Gastrocnemius medialis (tissue), 4 donors: ENCODE results near the gene DDX1. TPM values are rescaled to one million over a fixed set of nuclear protein-coding genes. Genes with fewer than 3 reads are reported as not detected.

Experiments used
- ATAC-seq, 2 donors: fragments of 150-250 bp; one replicate each; pipeline ENCODE4 v1.9.1; 2016
- DNase-seq, 2 donors: peaks; one replicate each; pipeline ENCODE4 v3.0.0-alpha.2; 2019
- H3K27ac ChIP-seq, 4 donors: fragments of 200-600 bp; sonication (generic); 1 replicate in 1 of 4; 2 replicates in 3 of 4; pipeline ENCODE4 v1.5.1; 2016 to 2018; ENCODE audit warnings: mild to moderate bottlenecking in 2 of 4, moderate library complexity in 1 of 4
- H3K27me3 ChIP-seq, 3 donors: fragments of 200-600 bp; sonication (generic) in 2 of 3; 1 replicate in 1 of 3; 2 replicates in 2 of 3; pipeline versions ENCODE4 v1.5.1 to v1.6.0; 2016 to 2019; ENCODE audit warnings: mild to moderate bottlenecking in 1 of 3, moderate library complexity in 1 of 3
- H3K36me3 ChIP-seq, 2 donors: fragments of 200-600 bp; sonication (generic) in 1 of 2; one replicate each; pipeline ENCODE4 v1.5.1; 2017 to 2018
- H3K4me1 ChIP-seq, 2 donors: fragments of 200-600 bp; sonication (generic) in 1 of 2; one replicate each; pipeline ENCODE4 v1.5.1; 2016 to 2017; ENCODE audit warnings: mild to moderate bottlenecking in 2 of 2
- H3K4me3 ChIP-seq, 4 donors: fragments of 200-600 bp; sonication (generic) in 3 of 4; 1 replicate in 1 of 4; 2 replicates in 3 of 4; pipeline ENCODE4 v1.5.1; 2016 to 2019; ENCODE audit warnings: mild to moderate bottlenecking in 2 of 4
- H3K9me3 ChIP-seq, 3 donors: fragments of 200-600 bp; sonication (generic) in 2 of 3; 1 replicate in 1 of 3; 2 replicates in 2 of 3; pipeline ENCODE4 v1.5.1; 2016 to 2019
- CTCF ChIP-seq, 5 experiments: fragments of 450-650 bp in 3 of 5; fragments of 200-600 bp in 2 of 5; sonication (generic) in 2 of 5; IDR thresholded peaks in 4 of 5; conservative IDR thresholded peaks in 1 of 5; 1 replicate in 4 of 5; 2 replicates in 1 of 5; pipeline ENCODE4 v1.5.1; 2016 to 2019; ENCODE audit warnings: antibody characterized with exemption in 5 of 5, mild to moderate bottlenecking in 3 of 5, moderate library complexity in 3 of 5
- POLR2A ChIP-seq, 2 donors: fragments of 450-650 bp; IDR thresholded peaks; one replicate each; pipeline ENCODE4 v1.6.1; 2017; ENCODE audit warnings: antibody characterized with exemption in 2 of 2, mild to moderate bottlenecking in 2 of 2, moderate library complexity in 2 of 2
- in situ Hi-C, 4 donors: fragments of 200-750 bp; cut with MboI; loops; one replicate each; pipeline versions ENCODE4 v1.15.0 to v1.8.0; 2017; ENCODE audit warnings: low sequenced_read_pairs in 4 of 4
- intact Hi-C: fragments of 100-400 bp; cut with DNase I; formaldehyde crosslinking; loops from one replicate; pipeline ENCODE4 v1.15.1; 2023; ENCODE audit warnings: low total_unique reads
- total RNA-seq, 4 donors: library from RNA; depleted of rRNA; stranded (reverse); fragments of >200 nt; gene quantifications; one replicate each; pipeline versions ENCODE4 v1.1.0 to v1.2.3, GENCODE V29; 2016

DDX1 gene
- total RNA-seq, 4 donors from 2014 or later = 72.8 to 108 (median 88.6) TPM

GRCh38 chr2:15660491-15661294 lies 69.0 kb downstream of the DDX1 start:
- no peak for TF ChIP-seq POLR2A (IDR thresholded peaks at IDR 0.05)
- in situ Hi-C loops = no loop called here
- ATAC-seq = no peak

GRCh38 chr2:15661295-15661569 lies 69.6 kb downstream of the DDX1 start:
- ATAC-seq = no peak
- intact Hi-C loops = no loop called here
- DNase-seq = no peak
- Histone ChIP-seq H3K27ac (no peak overlapping the region), H3K36me3 (no peaks in the 10 kb centered on the region), H3K27me3 (no peaks in the 10 kb centered on the region), H3K4me1 (no peaks in the 10 kb centered on the region), H3K9me3 (no peaks in the 10 kb centered on the region), H3K4me3 (no peak overlapping the region)
- in situ Hi-C loops = no loop called here
- TF ChIP-seq CTCF (IDR thresholded peaks at IDR 0.05 in 4 of 5, conservative IDR thresholded peaks at IDR 0.05 in 1 of 5) = no peak
- TF ChIP-seq POLR2A (IDR thresholded peaks at IDR 0.05) = no peak

More at GRCh38 chr2:15660491-15661294, 69.0 kb downstream of the DDX1 start:
- H3K9me3 ChIP-seq = no peaks in the 10 kb centered on the region
- H3K4me3 ChIP-seq = no peak overlapping the region
- DNase-seq = no peak
- H3K27me3 ChIP-seq = no peaks in the 10 kb centered on the region
- H3K4me1 ChIP-seq = no peaks in the 10 kb centered on the region
- H3K27ac ChIP-seq = no peak overlapping the region
- no peaks in the 10 kb centered on the region for H3K36me3 ChIP-seq
- intact Hi-C loops = no loop called here

- in situ Hi-C loops = no loop called here
- H3K4me1 ChIP-seq = no peaks in the 10 kb centered on the region
- H3K9me3 ChIP-seq = no peaks in the 10 kb centered on the region
- intact Hi-C loops = no loop called here
- no peaks in the 10 kb centered on the region for H3K27me3 ChIP-seq
- H3K27ac ChIP-seq = no peak overlapping the region
- no peak overlapping the region for H3K4me3 ChIP-seq
- no peak for ATAC-seq
- DNase-seq = no peak
- TF ChIP-seq CTCF (IDR thresholded peaks at IDR 0.05 in 4 of 5, conservative IDR thresholded peaks at IDR 0.05 in 1 of 5) = no peak
- TF ChIP-seq POLR2A (IDR thresholded peaks at IDR 0.05) = no peak
- no peaks in the 10 kb centered on the region for H3K36me3 ChIP-seq
Observed at GRCh38 chr2:15662026-15662425, 70.4 kb downstream of the DDX1 start.

- intact Hi-C loops = no loop called here
Observed at GRCh38 chr2:15662579-15662978, 70.9 kb downstream of the DDX1 start.

GRCh38 chr2:15663802-15664201 lies 72.1 kb downstream of the DDX1 start:
- no peaks in the 10 kb centered on the region for H3K9me3 ChIP-seq
- intact Hi-C loops = no loop called here
- no peaks in the 10 kb centered on the region for H3K4me1 ChIP-seq
- TF ChIP-seq POLR2A (IDR thresholded peaks at IDR 0.05) (no peak), CTCF (IDR thresholded peaks at IDR 0.05 in 4 of 5, conservative IDR thresholded peaks at IDR 0.05 in 1 of 5) (no peak)
- no peaks in the 10 kb centered on the region for H3K27me3 ChIP-seq
- H3K36me3 ChIP-seq = no peaks in the 10 kb centered on the region
- DNase-seq (no peak), ATAC-seq (no peak)
- H3K27ac ChIP-seq = no peak overlapping the region
- H3K4me3 ChIP-seq = no peak overlapping the region
- in situ Hi-C loops = no loop called here

More at GRCh38 chr2:15662579-15662978, 70.9 kb downstream of the DDX1 start:
- Histone ChIP-seq H3K9me3 (no peaks in the 10 kb centered on the region), H3K36me3 (no peaks in the 10 kb centered on the region), H3K27me3 (no peaks in the 10 kb centered on the region), H3K27ac (no peak overlapping the region), H3K4me3 (no peak overlapping the region), H3K4me1 (no peaks in the 10 kb centered on the region)
- no peak for DNase-seq
- TF ChIP-seq CTCF (IDR thresholded peaks at IDR 0.05 in 4 of 5, conservative IDR thresholded peaks at IDR 0.05 in 1 of 5) (no peak), POLR2A (IDR thresholded peaks at IDR 0.05) (no peak)
- no peak for ATAC-seq
- in situ Hi-C loops = no loop called here
